SK-N-SH (cell line): ENCODE results near the gene S100A10. TPM values are rescaled to one million over a fixed set of nuclear protein-coding genes. Genes with fewer than 3 reads are reported as not detected.

Source experiments
- CTCF ChIA-PET: fragments of 300-600, 350-600 bp; formaldehyde crosslinking; extraction: SDS; loops from one replicate; lab custom pipeline; 2021; lab: Yijun Ruan, JAX
- POLR2A ChIA-PET: fragments of 350-600 bp; sonication (Branson Sonifier 250); formaldehyde crosslinking; extraction: SDS; loops from one replicate; lab custom pipeline; 2020; ENCODE audit warnings: antibody characterized with exemption, inconsistent platforms; lab: Yijun Ruan, JAX
- DNase-seq: peaks from one replicate; pipeline ENCODE4 v3.0.0; 2012
- H2AFZ ChIP-seq: fragments of 200-600 bp; sonication (generic); 2 replicates; pipeline ENCODE4 v1.8.1; 2016; ENCODE audit warnings: antibody characterized with exemption, mild to moderate bottlenecking, low read depth
- H3F3A ChIP-seq: fragments of 200-600 bp; sonication (generic); replicated peaks from 2 replicates; pipeline ENCODE3; 2016; ENCODE audit warnings: antibody characterized with exemption, mild to moderate bottlenecking; ENCODE audit not compliant: insufficient read depth
- H3K27ac ChIP-seq, 2 experiments: fragments of 200-500 bp in 1 of 2; fragments of 200-600 bp in 1 of 2; sonication (Bioruptor generic) in 1 of 2; sonication (generic), shearing (Covaris generic) in 1 of 2; 2 replicates each; pipeline versions ENCODE4 v1.5.1 to v1.6.1; 2014 to 2016; ENCODE audit warnings: low read depth in 2 of 2, inconsistent platforms in 1 of 2, low read length in 1 of 2, mild to moderate bottlenecking in 1 of 2, mixed read lengths in 1 of 2
- H3K27me3 ChIP-seq: fragments of 200-600 bp; sonication (generic), shearing (Covaris generic); 2 replicates; pipeline ENCODE4 v1.6.1; 2016; ENCODE audit warnings: mixed run types; ENCODE audit not compliant: insufficient read depth
- H3K36me3 ChIP-seq, 2 experiments: fragments of 200-500 bp in 1 of 2; fragments of 200-600 bp in 1 of 2; sonication (Bioruptor generic) in 1 of 2; sonication (generic) in 1 of 2; replicated peaks in 1 of 2; 2 replicates each; pipeline versions ENCODE3 to v1.5.1; 2014 to 2016; ENCODE audit warnings: low read length in 1 of 2, mild to moderate bottlenecking in 1 of 2; ENCODE audit not compliant: insufficient read depth in 2 of 2, control insufficient read depth in 1 of 2
- H3K4me1 ChIP-seq, 2 experiments: fragments of 200-500 bp in 1 of 2; fragments of 200-600 bp in 1 of 2; sonication (Bioruptor generic) in 1 of 2; sonication (generic), shearing (Covaris generic) in 1 of 2; 2 replicates each; pipeline versions ENCODE4 v1.5.1 to v1.6.1; 2014 to 2016; ENCODE audit warnings: low read depth in 1 of 2, low read length in 1 of 2, mixed run types in 1 of 2; ENCODE audit not compliant: insufficient read depth in 2 of 2, control insufficient read depth in 1 of 2
- H3K4me2 ChIP-seq: fragments of 200-600 bp; sonication (generic), shearing (Covaris generic); 2 replicates; pipeline ENCODE4 v1.6.1; 2017; ENCODE audit warnings: mixed run types
- H3K4me3 ChIP-seq, 2 experiments: fragments of 200-500 bp in 1 of 2; fragments of 200-600 bp in 1 of 2; sonication (Bioruptor generic) in 1 of 2; sonication (generic), shearing (Covaris generic) in 1 of 2; 2 replicates each; pipeline versions ENCODE4 v1.5.1 to v1.8.1; 2014 to 2016; ENCODE audit warnings: low read depth in 2 of 2, inconsistent platforms in 1 of 2, low read length in 1 of 2, mild to moderate bottlenecking in 1 of 2, mixed read lengths in 1 of 2, moderate library complexity in 1 of 2
- H3K79me2 ChIP-seq: fragments of 200-600 bp; sonication (generic); 2 replicates; pipeline ENCODE4 v1.8.1; 2017; ENCODE audit warnings: mild to moderate bottlenecking; ENCODE audit not compliant: insufficient read depth
- H3K9ac ChIP-seq: fragments of 200-600 bp; sonication (generic); 2 replicates; pipeline ENCODE4 v1.6.1; 2017; ENCODE audit warnings: mixed run types
- H3K9me2 ChIP-seq: fragments of 200-600 bp; sonication (generic); 2 replicates; pipeline ENCODE4 v1.6.1; 2017; ENCODE audit warnings: mixed run types
- H3K9me3 ChIP-seq: fragments of 200-600 bp; sonication (generic); 2 replicates; pipeline ENCODE4 v1.6.1; 2017; ENCODE audit warnings: mixed run types, mild to moderate bottlenecking, moderate library complexity
- H4K20me1 ChIP-seq: fragments of 200-600 bp; sonication (generic); 2 replicates; pipeline ENCODE4 v1.6.1; 2017; ENCODE audit warnings: mild to moderate bottlenecking, mixed run types; ENCODE audit not compliant: insufficient read depth
- CHD2 ChIP-seq: fragments of 150-350 bp; IDR thresholded peaks from 2 replicates; pipeline ENCODE4 v1.6.1; 2018; ENCODE audit warnings: low read length; ENCODE audit not compliant: partially characterized antibody
- EP300 ChIP-seq, 2 experiments: IDR thresholded peaks; 2 replicates each; pipeline versions ENCODE4 v1.4.0 to v1.6.1; 2012; ENCODE audit warnings: borderline replicate concordance in 1 of 2, low read depth in 1 of 2, low read length in 1 of 2
- FOSL2 ChIP-seq: IDR thresholded peaks from 2 replicates; pipeline ENCODE4 v1.4.0; 2012; ENCODE audit warnings: low read depth, mild to moderate bottlenecking, moderate library complexity, borderline replicate concordance
- GATA2 ChIP-seq: sonication (generic); formaldehyde crosslinking; IDR thresholded peaks from 2 replicates; pipeline ENCODE4 v1.5.0; 2020; ENCODE audit warnings: mild to moderate bottlenecking, missing genetic modification reagents
- IRF3 ChIP-seq: fragments of 150-350 bp; IDR thresholded peaks from 2 replicates; pipeline ENCODE4 v1.6.1; 2016; ENCODE audit warnings: mild to moderate bottlenecking, low read depth, low read length
- JUND ChIP-seq: IDR thresholded peaks from 2 replicates; pipeline ENCODE4 v1.4.0; 2012
- MEF2A ChIP-seq: IDR thresholded peaks from 2 replicates; pipeline ENCODE4 v1.4.0; 2012; ENCODE audit warnings: low read depth, borderline replicate concordance
- MXI1 ChIP-seq: IDR thresholded peaks from 2 replicates; pipeline ENCODE4 v1.6.1; 2012; ENCODE audit warnings: mild to moderate bottlenecking, low read depth, low read length, improper control_type of control experiment
- NFIC ChIP-seq: IDR thresholded peaks from 2 replicates; pipeline ENCODE4 v1.4.0; 2012; ENCODE audit warnings: borderline replicate concordance
- NRF1 ChIP-seq: IDR thresholded peaks from 2 replicates; pipeline ENCODE4 v1.6.1; 2012; ENCODE audit warnings: low read depth, mild to moderate bottlenecking, low read length
- POLR2AphosphoS5 ChIP-seq: IDR thresholded peaks from 2 replicates; pipeline ENCODE4 v1.6.1; 2012; ENCODE audit warnings: low read depth, low read length
- RAD21 ChIP-seq: IDR thresholded peaks from 2 replicates; pipeline ENCODE4 v1.6.1; 2012; ENCODE audit warnings: mild to moderate bottlenecking, low read length
- RCOR1 ChIP-seq: fragments of 150-350 bp; IDR thresholded peaks from 2 replicates; pipeline ENCODE4 v1.6.1; 2017; ENCODE audit warnings: antibody characterized with exemption, low read length
- SIN3A ChIP-seq: IDR thresholded peaks from 2 replicates; pipeline ENCODE4 v1.6.1; 2012; ENCODE audit warnings: low read depth, mild to moderate bottlenecking, low read length, moderate library complexity, borderline replicate concordance
- TAF1 ChIP-seq: IDR thresholded peaks from 2 replicates; pipeline ENCODE4 v1.6.1; 2012; ENCODE audit warnings: low read depth, mild to moderate bottlenecking, low read length, moderate library complexity, borderline replicate concordance
- USF1 ChIP-seq: IDR thresholded peaks from 2 replicates; pipeline ENCODE4 v1.4.0; 2012; ENCODE audit warnings: low read depth, borderline replicate concordance
- USF2 ChIP-seq: fragments of 150-350 bp; IDR thresholded peaks from 2 replicates; pipeline ENCODE4 v1.6.1; 2017; ENCODE audit warnings: antibody characterized with exemption, low read length, low read depth, borderline replicate concordance
- ZBTB33 ChIP-seq: IDR thresholded peaks from 2 replicates; pipeline ENCODE4 v1.4.0; 2012; ENCODE audit warnings: low read depth, borderline replicate concordance
- WGBS: methylation state at CpG from one replicate; pipeline ENCODE4 v1.1.6; 2017; ENCODE audit warnings: low lambda C conversion rate; 5-methylcytosine and 5-hydroxymethylcytosine counted together
- polyA plus RNA-seq, 3 experiments: library from polyadenylated mRNA; depleted of rRNA; stranded (reverse); fragments of >200 nt; gene quantifications; 2 replicates each; pipeline ENCODE4 v1.2.3, GENCODE V29; 2012

Gene S100A10
- polyA plus RNA-seq, 1 of the 3 experiments (the other 2 are of a cell fraction): 161 TPM

- peaks cover 38% of the 10 kb centered on the region; the same call in 1 of the 2 replicates for H3K27me3 ChIP-seq
- H4K20me1 ChIP-seq: no peaks in the 10 kb centered on the region
- H3K4me2 ChIP-seq: no peak overlapping the region
- ChIA-PET CTCF (no interaction called here), POLR2A (no interaction called here)
- no peaks in the 10 kb centered on the region for H3K79me2 ChIP-seq
- no peaks in the 10 kb centered on the region for H3F3A ChIP-seq
- DNase-seq: no peak
- no peaks in the 10 kb centered on the region for H3K9me2 ChIP-seq
- peaks cover 0 to 8% of the 10 kb centered on the region in 2 experiments; a peak in 3 of 4 replicates for H3K4me1 ChIP-seq
- WGBS: 16% methylated on average over 2 of the region's 2 CpGs
- H3K9me3 ChIP-seq: no peaks in the 10 kb centered on the region
- no peak overlapping the region for H3K9ac ChIP-seq
- no peak overlapping the region for H2AFZ ChIP-seq
- H3K36me3 ChIP-seq: no peaks in the 10 kb centered on the region
- TF ChIP-seq MXI1 (no peak), CHD2 (no peak), NFIC (no peak), FOSL2 (no peak), MEF2A (no peak), SIN3A (no peak), IRF3 (no peak), GATA2 (CRISPR knock-in tag) (no peak), JUND (no peak), EP300 (IDR thresholded peaks at IDR 0.05; ENCODE audit: borderline replicate concordance in 1 of 2, low read depth in 1 of 2, low read length in 1 of 2) (no peak), RAD21 (no peak), NRF1 (no peak), POLR2AphosphoS5 (no peak), ZBTB33 (no peak), RCOR1 (no peak), USF1 (no peak), USF2 (no peak), TAF1 (no peak)
- H3K4me3 ChIP-seq: no peak overlapping the region
- H3K27ac ChIP-seq: no peak overlapping the region
Observed at GRCh38 chr1:151964510-151964909, 29.1 kb downstream of the S100A10 start.
